Loucy (cell line): ENCODE results near the gene SP4.

Experiments used
- H2AFZ ChIP-seq: fragments of 200-600 bp; sonication (generic); 2 replicates; pipeline ENCODE4 v1.6.0; 2016; ENCODE audit warnings: antibody characterized with exemption, mild to moderate bottlenecking, low read length, moderate library complexity
- H3F3A ChIP-seq: fragments of 200-600 bp; 2 replicates; pipeline ENCODE4 v1.6.0; 2016; ENCODE audit warnings: antibody characterized with exemption, low read depth, mild to moderate bottlenecking
- H3K27me3 ChIP-seq: fragments of 200-600 bp; sonication (generic); 2 replicates; pipeline ENCODE4 v1.6.1; 2014; ENCODE audit warnings: low read length, mild to moderate bottlenecking; ENCODE audit not compliant: insufficient read depth, poor library complexity, severe bottlenecking
- H3K36me3 ChIP-seq: fragments of 200-600 bp; sonication (generic); 2 replicates; pipeline ENCODE4 v1.6.1; 2016; ENCODE audit warnings: low read length; ENCODE audit not compliant: insufficient read depth
- H3K4me1 ChIP-seq: fragments of 200-600 bp; sonication (generic); 2 replicates; pipeline ENCODE4 v1.5.1; 2014; ENCODE audit warnings: low read length, mild to moderate bottlenecking; ENCODE audit not compliant: insufficient read depth, poor library complexity, severe bottlenecking
- H3K4me2 ChIP-seq: fragments of 200-600 bp; sonication (generic); 2 replicates; pipeline ENCODE4 v1.6.0; 2014; ENCODE audit warnings: antibody characterized with exemption, low read length, low read depth, mild to moderate bottlenecking; ENCODE audit not compliant: poor library complexity, severe bottlenecking
- H3K4me3 ChIP-seq: fragments of 200-600 bp; sonication (generic); 2 replicates; pipeline ENCODE4 v1.5.1; 2014; ENCODE audit warnings: low read length, mild to moderate bottlenecking, mixed read lengths; ENCODE audit not compliant: poor library complexity, severe bottlenecking
- H3K79me2 ChIP-seq: fragments of 200-600 bp; sonication (generic); 2 replicates; pipeline ENCODE4 v1.6.1; 2014; ENCODE audit warnings: low read length; ENCODE audit not compliant: insufficient read depth
- H3K9ac ChIP-seq: fragments of 200-600 bp; sonication (generic); 2 replicates; pipeline ENCODE4 v1.6.0; 2014; ENCODE audit warnings: mild to moderate bottlenecking, low read depth, low read length, moderate library complexity; ENCODE audit not compliant: poor library complexity, severe bottlenecking
- H3K9me2 ChIP-seq: fragments of 200-600 bp; sonication (generic); replicated peaks from 2 replicates; pipeline ENCODE4 v1.6.1; 2016; ENCODE audit warnings: low read depth, low read length, mixed read lengths
- H3K9me3 ChIP-seq: fragments of 200-600 bp; sonication (generic); 2 replicates; pipeline ENCODE4 v1.6.1; 2014; ENCODE audit warnings: mild to moderate bottlenecking, antibody characterized with exemption, low read length, low read depth; ENCODE audit not compliant: insufficient read depth
- H4K20me1 ChIP-seq: fragments of 200-600 bp; sonication (generic); 2 replicates; pipeline ENCODE4 v1.6.0; 2014; ENCODE audit warnings: antibody characterized with exemption, low read length, mild to moderate bottlenecking; ENCODE audit not compliant: insufficient read depth, poor library complexity, severe bottlenecking
- CTCF ChIP-seq: fragments of 200-600 bp; sonication (generic); conservative IDR thresholded peaks from 2 replicates; pipeline ENCODE4 v1.5.1; 2014; ENCODE audit warnings: mild to moderate bottlenecking, antibody characterized with exemption, low read length
- EZH2phosphoT487 ChIP-seq: fragments of 200-600 bp; IDR thresholded peaks from 2 replicates; pipeline ENCODE4 v1.6.1; 2018; ENCODE audit warnings: antibody characterized with exemption, mild to moderate bottlenecking, moderate library complexity, borderline replicate concordance

SP4 gene

GRCh38 chr7:21428659-21428941 lies 717 bp downstream of the SP4 start:
- Histone ChIP-seq H3K36me3 (no peaks in the 10 kb centered on the region), H3K79me2 (peaks cover 52% of the 10 kb centered on the region), H3K9me2 (no peaks in the 10 kb centered on the region), H3K4me1 (peaks cover 52% of the 10 kb centered on the region), H3K9me3 (no peaks in the 10 kb centered on the region), H3K4me3 (peak overlapping the region; percentile 93), H2AFZ (peak overlapping the region; percentile 80), H3F3A (no peaks in the 10 kb centered on the region), H4K20me1 (peaks cover 42% of the 10 kb centered on the region), H3K27me3 (no peaks in the 10 kb centered on the region), H3K9ac (peak overlapping the region; percentile 93), H3K4me2 (peak overlapping the region; percentile 87)
- no peak for TF ChIP-seq EZH2phosphoT487
- TF ChIP-seq CTCF, result no peak

- TF ChIP-seq EZH2phosphoT487 (no peak), CTCF (no peak)
- Histone ChIP-seq H3K9me2 (no peaks in the 10 kb centered on the region), H3K9ac (peak overlapping the region; percentile 93), H3K27me3 (no peaks in the 10 kb centered on the region), H3F3A (no peaks in the 10 kb centered on the region), H3K79me2 (peaks cover 56% of the 10 kb centered on the region), H3K4me3 (peak overlapping the region; percentile 93), H2AFZ (no peak overlapping the region), H3K9me3 (no peaks in the 10 kb centered on the region), H4K20me1 (peaks cover 47% of the 10 kb centered on the region), H3K36me3 (no peaks in the 10 kb centered on the region), H3K4me2 (peak overlapping the region; percentile 87), H3K4me1 (peaks cover 55% of the 10 kb centered on the region)
These were observed 1.1 kb downstream of the SP4 start for GRCh38 chr7:21429021-21429420.

- Histone ChIP-seq H3K4me3 (peak overlapping the region; percentile 93), H3K79me2 (peaks cover 65% of the 10 kb centered on the region), H2AFZ (no peak overlapping the region), H3K36me3 (no peaks in the 10 kb centered on the region), H4K20me1 (peaks cover 56% of the 10 kb centered on the region), H3K9me2 (no peaks in the 10 kb centered on the region), H3K27me3 (no peaks in the 10 kb centered on the region), H3K9me3 (no peaks in the 10 kb centered on the region), H3K4me1 (peaks cover 64% of the 10 kb centered on the region), H3K9ac (peak overlapping the region; percentile 93), H3F3A (no peaks in the 10 kb centered on the region), H3K4me2 (peak overlapping the region; percentile 87)
- no peak for TF ChIP-seq CTCF
- no peak for TF ChIP-seq EZH2phosphoT487
These were observed 2.1 kb downstream of the SP4 start for GRCh38 chr7:21429786-21430574.
